ENCODE measurements around the gene ABR. TPM values are rescaled to one million over a fixed set of nuclear protein-coding genes. Genes with fewer than 3 reads are reported as not detected.

ABR gene
- total and polyA plus RNA-seq, 2 of the 8 experiments (the other 6 are each of a cell fraction or from before 2014, with no cell fraction given), result 44.8 to 47.2 TPM

DNA sequence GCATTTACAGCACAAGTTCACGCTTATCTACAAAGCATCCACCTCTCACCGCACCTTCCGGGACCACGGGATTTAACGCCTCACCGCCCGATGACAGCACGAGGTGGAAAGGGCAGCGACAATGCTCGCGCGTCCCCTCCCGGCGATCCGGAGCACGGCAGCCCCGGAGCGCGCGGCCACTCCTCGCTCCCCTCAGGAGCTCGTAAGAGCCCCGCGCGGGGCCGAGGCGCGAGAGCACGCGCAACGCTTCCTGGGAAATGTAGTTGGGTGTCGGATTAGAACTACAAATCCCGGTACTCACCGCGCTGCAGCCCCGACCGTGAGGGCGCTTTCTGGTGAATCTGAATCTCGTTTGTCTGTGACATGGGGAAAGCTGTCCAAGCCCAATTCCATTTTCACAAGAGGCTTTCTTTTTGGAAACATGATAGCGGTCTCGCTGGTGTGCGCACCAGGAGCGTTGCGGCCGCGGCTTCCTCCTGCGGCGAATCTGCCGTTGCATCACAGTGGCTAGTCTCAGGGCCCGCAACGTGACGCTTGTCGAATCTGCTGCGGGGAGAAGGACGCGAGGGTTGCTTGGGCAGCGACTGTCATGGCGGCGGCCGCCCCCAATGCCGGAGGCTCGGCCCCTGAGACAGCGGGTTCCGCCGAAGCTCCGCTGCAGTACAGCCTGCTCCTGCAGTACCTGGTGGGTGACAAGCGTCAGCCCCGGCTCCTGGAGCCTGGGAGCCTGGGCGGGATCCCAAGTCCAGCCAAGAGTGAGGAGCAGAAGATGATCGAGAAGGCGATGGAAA, 183.0 kb downstream of the ABR start, which contains the start of gene TIMM22 (continued):
- TF ChIP-seq, protein P1, sequence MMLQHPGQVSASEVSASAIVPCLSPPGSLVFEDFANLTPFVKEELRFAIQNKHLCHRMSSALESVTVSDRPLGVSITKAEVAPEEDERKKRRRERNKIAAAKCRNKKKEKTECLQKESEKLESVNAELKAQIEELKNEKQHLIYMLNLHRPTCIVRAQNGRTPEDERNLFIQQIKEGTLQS (IDR thresholded peaks at IDR 0.05; ENCODE audit: insufficient read depth, low read depth, low read length), result no peak
- no peak for TF ChIP-seq RXRA (IDR thresholded peaks at IDR 0.05; ENCODE audit: insufficient read depth, low read depth, low read length)
- peak; percentile 99 for TF ChIP-seq TAF1 (IDR thresholded peaks at IDR 0.05; ENCODE audit: low read depth, low read length)
- TF ChIP-seq SRF (IDR thresholded peaks at IDR 0.05; ENCODE audit: low read depth, low read length), result no peak
- peak; percentile 64; the same call in 1 of the 2 replicates for TF ChIP-seq TCF12 (IDR thresholded peaks at IDR 0.05; ENCODE audit: low read depth, low read length)
- TF ChIP-seq NANOG (IDR thresholded peaks at IDR 0.05; ENCODE audit: insufficient read depth, low read depth, low read length, poor library complexity, severe bottlenecking), result peak; percentile 34
- TF ChIP-seq EP300 (IDR thresholded peaks at IDR 0.05; ENCODE audit: borderline replicate concordance in 1 of 2, low read depth in 2 of 2, low read length in 2 of 2), result peak; percentile 38 to 99; a peak in 2 of 3 replicates
- no peak for TF ChIP-seq SAP30 (IDR thresholded peaks at IDR 0.05; ENCODE audit: insufficient read depth, insufficient replicate concordance, low read length)
- TF ChIP-seq TEAD4 (IDR thresholded peaks at IDR 0.05; ENCODE audit: low read depth, low read length), result peak; percentile 52; the same call in 1 of the 2 replicates
- TF ChIP-seq, protein P2, sequence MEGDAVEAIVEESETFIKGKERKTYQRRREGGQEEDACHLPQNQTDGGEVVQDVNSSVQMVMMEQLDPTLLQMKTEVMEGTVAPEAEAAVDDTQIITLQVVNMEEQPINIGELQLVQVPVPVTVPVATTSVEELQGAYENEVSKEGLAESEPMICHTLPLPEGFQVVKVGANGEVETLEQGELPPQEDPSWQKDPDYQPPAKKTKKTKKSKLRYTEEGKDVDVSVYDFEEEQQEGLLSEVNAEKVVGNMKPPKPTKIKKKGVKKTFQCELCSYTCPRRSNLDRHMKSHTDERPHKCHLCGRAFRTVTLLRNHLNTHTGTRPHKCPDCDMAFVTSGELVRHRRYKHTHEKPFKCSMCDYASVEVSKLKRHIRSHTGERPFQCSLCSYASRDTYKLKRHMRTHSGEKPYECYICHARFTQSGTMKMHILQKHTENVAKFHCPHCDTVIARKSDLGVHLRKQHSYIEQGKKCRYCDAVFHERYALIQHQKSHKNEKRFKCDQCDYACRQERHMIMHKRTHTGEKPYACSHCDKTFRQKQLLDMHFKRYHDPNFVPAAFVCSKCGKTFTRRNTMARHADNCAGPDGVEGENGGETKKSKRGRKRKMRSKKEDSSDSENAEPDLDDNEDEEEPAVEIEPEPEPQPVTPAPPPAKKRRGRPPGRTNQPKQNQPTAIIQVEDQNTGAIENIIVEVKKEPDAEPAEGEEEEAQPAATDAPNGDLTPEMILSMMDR (IDR thresholded peaks at IDR 0.05; ENCODE audit: control extremely low read depth in 1 of 3, insufficient read depth in 1 of 3, low read depth in 1 of 3, low read length in 3 of 3), result peak; percentile 82 to 93 (median 88)
- peak; percentile 82 for TF ChIP-seq POLR2AphosphoS5 (IDR thresholded peaks at IDR 0.05; ENCODE audit: low read depth, low read length)
- TF ChIP-seq CHD1 (IDR thresholded peaks at IDR 0.05; ENCODE audit: low read depth, low read length), result no peak
- 0 out of 2 replicates have a peak, but pooled peaks have one; percentile 47 for TF ChIP-seq JUND (IDR thresholded peaks at IDR 0.05; ENCODE audit: low read length)
- no peak; the same call in 1 of the 2 replicates for TF ChIP-seq SP4 (IDR thresholded peaks at IDR 0.05; ENCODE audit: low read length)
- TF ChIP-seq SUZ12 (IDR thresholded peaks at IDR 0.05; ENCODE audit: low read length), result no peak
- TF ChIP-seq RBBP5 (IDR thresholded peaks at IDR 0.05; ENCODE audit: borderline replicate concordance, low read depth, low read length), result peak; percentile 83
- peak; percentile 39 for TF ChIP-seq KDM4A (IDR thresholded peaks at IDR 0.05; ENCODE audit: low read depth, low read length, severe bottlenecking)
- TF ChIP-seq TAF7 (optimal IDR thresholded peaks at IDR 0.05; ENCODE audit: borderline replicate concordance, low read depth, low read length), result peak; percentile 98
- TF ChIP-seq MAFK (IDR thresholded peaks at IDR 0.05; ENCODE audit: low read depth, low read length), result no peak
- TF ChIP-seq ASH2L (IDR thresholded peaks at IDR 0.05; ENCODE audit: low read length), result peak; percentile 95
